NCI-H2227 treated with DMSO at 0.1 percent for 48 hours (cell line): Measurements from ENCODE around the gene FLOT2.
A peak's percentile ranks its signal among the peaks of the same experiment; 100 is the strongest.
"Not testable (repeated sequence)": the region's sequence is repeated elsewhere in the genome, so short reads cannot be mapped to it uniquely, and the experiment has no call there.

Experiments
- DNase-seq: peaks from one replicate; lab custom pipeline; 2025; lab: John Stamatoyannopoulos, UW

Gene FLOT2

DNA sequence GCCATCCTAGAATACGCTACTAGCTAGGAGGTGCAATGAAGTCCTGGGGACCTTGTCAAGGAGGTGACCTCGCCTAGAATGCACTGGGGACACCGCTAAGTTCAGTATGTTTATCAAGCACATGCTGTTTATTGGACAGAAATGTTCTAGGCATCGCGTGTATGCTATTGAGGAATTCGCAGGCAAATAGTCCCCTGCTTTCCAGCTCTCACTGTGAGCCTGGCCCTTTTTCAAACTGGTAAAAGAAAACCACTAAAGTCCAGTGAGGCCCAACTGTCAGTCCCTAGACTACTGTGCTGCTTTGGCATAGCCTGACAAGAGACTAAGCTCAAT, 53.8 kb downstream of the FLOT2 start:
- DNase-seq = no peak

DNA sequence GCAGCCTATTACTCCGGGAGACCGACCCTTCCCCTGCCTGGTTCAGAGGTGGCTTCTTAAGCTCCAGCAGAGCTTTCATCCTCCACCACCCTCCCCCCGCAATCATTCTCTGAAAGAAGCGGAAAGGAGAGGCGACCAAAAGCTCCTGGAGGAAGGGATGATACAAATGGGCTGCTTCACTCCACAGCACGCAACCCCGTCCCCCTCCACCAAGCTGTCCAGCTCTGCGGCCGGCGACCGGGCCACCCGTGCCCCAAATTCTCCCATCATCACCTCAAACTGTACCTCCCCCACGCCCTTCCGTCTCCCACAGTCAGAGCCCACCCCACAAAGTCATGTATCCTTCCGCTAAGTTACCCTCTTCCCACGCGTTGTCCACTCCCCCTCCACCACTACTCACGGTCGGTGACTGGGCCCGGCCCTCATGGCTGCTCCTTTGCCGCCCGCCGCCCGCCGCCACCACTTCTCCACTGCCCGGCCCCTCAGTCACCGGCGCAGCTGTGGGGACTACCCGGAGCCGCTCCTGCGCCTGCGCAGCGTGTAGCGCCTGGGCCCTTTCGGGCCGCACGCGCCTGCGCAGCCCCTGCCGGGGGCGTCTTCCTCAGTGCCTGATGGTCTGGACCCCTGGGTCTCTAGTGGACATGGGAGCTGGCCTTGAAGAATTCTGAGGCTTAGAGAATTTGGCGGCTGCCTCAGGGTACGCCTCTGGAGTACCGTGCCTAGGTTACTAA, 55.1 kb downstream of the FLOT2 start, which contains the start of gene FAM222B:
Gene FAM222B, minus strand, starts transcription at position 509 of the 731 bp plus-strand sequence. CDS start 76,123 bp downstream, outside the sequence.
- DNase-seq = peak; percentile 79

DNA sequence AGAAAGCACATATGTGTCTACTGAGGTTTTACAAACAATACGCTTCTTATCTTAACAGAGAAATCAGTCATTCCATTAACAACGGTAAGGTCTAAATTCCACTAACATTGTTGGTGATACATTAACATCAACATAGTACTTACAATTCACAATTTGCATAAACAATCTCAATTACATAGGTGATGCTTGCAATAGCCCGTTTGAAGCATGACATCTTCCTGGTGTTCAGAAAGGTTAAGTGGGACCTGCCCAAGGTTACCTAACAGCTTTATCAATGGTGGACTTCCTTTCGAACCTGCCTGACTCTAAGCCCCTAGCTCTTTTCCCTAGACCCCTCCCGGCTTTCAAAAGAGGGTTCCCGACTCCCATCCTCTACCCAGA, 55.6 kb downstream of the FLOT2 start:
- no peak for DNase-seq

DNA sequence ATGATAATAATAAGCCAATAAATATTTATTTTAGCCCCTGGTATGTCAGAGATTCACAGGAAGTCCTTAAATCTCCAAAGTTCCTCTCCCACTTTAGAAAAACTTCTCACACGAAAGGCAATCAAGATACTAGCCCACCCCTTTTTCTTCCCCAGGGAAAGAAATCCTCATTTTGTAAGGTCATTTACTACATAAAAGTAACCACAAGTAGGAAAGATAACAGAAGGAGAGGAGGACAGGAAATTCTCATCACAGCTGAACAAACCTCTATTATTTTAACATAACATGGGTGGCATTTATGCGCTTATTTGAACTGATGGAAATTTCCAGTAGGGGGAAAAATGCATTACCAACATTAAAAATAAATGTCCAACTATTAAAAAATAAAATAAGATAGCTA, 58.3 kb downstream of the FLOT2 start:
- no peak for DNase-seq

DNA sequence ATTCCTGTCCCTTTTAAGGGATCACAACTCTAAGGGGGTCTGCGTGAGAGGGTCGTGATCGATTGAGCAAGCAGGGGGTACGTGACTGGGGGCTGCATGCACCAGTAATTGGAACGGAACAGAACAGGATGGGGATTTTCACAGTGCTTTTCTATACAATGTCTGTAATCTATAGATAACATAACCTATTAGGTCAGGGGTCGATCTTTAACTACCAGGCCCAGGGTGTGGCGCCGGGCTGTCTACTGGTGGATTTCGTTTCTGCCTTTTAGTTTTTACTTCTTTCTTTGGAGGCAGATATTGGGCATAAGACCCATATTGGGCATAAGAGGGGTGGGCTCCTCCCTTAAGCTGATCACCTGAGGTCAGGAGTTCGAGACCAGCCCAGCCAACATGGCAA, 61.0 kb downstream of the FLOT2 start:
- not testable (repeated sequence) for DNase-seq

DNA sequence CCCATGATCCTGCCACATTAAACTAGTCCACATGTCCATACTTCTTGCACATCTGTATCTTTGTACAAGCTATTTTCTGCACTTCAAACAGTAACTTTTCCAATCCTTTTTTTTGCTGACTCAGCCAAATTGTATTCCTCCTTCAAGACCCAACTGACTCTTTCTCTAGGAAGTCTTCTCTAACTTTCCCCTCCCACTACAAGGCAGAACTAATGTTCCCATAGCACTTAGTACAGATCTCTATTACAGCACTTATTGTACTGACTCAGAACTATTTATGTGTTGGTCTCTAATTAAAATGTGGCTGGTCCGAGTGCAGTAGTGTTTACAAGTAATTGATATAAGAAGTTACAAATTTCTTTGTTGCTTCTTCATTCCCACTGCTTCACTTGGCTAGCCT, 63.1 kb downstream of the FLOT2 start:
- no peak for DNase-seq
